Endothelial cell of umbilical vein (primary cell): ENCODE results near the gene PBX3.

Experiments
- EZH2 ChIP-seq: IDR thresholded peaks from 2 replicates; pipeline ENCODE4 v1.6.1; 2012; ENCODE audit warnings: borderline replicate concordance, low read depth, mild to moderate bottlenecking, moderate library complexity, low read length, inconsistent platforms; ENCODE audit not compliant: severe bottlenecking
- FOS ChIP-seq: IDR thresholded peaks from 2 replicates; pipeline ENCODE4 v1.6.1; 2011; ENCODE audit warnings: mild to moderate bottlenecking, low read length, moderate library complexity, borderline replicate concordance; ENCODE audit not compliant: insufficient read depth
- GATA2 ChIP-seq: IDR thresholded peaks from 2 replicates; pipeline ENCODE4 v1.7.0; 2011; ENCODE audit warnings: low read depth, mild to moderate bottlenecking, moderate library complexity, mixed read lengths, low read length; ENCODE audit not compliant: insufficient read length, insufficient read depth
- JUN ChIP-seq: IDR thresholded peaks from 2 replicates; pipeline ENCODE4 v1.6.1; 2011; ENCODE audit warnings: borderline replicate concordance, low read depth; ENCODE audit not compliant: insufficient read length, insufficient read depth
- MYC ChIP-seq: IDR thresholded peaks from one replicate; pipeline ENCODE4 v1.6.1; 2011; ENCODE audit warnings: mild to moderate bottlenecking, low read depth, low read length
- POLR2A ChIP-seq: IDR thresholded peaks from 2 replicates; pipeline ENCODE4 v1.6.1; 2012; ENCODE audit warnings: low read depth, mild to moderate bottlenecking, control low read depth, low read length
- POLR2AphosphoS5 ChIP-seq: IDR thresholded peaks from 2 replicates; pipeline ENCODE4 v1.6.1; 2012; ENCODE audit warnings: low read depth, mild to moderate bottlenecking, control low read depth, low read length, moderate library complexity; ENCODE audit not compliant: insufficient read depth
- TF ChIP-seq, protein P1 (sequence below), 2 donors: IDR thresholded peaks; 1 replicate in 1 of 2; 2 replicates in 1 of 2; pipeline ENCODE4 v1.5.1; 2011; ENCODE audit warnings: low read length in 2 of 2, mild to moderate bottlenecking in 2 of 2, moderate library complexity in 2 of 2, control low read depth in 1 of 2, inconsistent platforms in 1 of 2, low read depth in 1 of 2; ENCODE audit not compliant: insufficient read depth in 1 of 2; ENCODE audit errors: extremely low read depth in 1 of 2
- TF ChIP-seq, protein P2 (sequence below): IDR thresholded peaks from 2 replicates; pipeline ENCODE4 v1.6.1; 2011; ENCODE audit not compliant: insufficient read depth, insufficient read length

DNA sequence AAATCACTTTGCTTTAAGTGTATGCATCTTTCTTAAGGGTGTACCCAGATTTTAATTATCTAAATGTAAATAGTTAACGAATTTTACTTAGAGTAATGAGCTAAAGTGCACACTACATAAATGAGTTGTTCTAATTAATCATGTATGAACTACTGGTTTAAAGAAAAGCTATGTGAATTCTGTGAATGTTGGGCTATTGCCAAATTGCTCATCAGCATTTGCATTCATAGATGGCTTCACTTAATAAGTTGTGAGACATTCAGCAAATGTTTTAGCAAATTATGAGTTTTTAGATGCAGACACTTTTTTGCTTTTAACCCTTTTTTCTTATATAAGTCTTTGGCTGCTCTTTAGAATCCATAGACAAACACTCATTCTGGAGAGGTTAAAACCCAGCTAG lies 175.7 kb downstream of the PBX3 start:
- TF ChIP-seq EZH2 (no peak), POLR2A (no peak), FOS (no peak), POLR2AphosphoS5 (no peak), JUN (no peak), GATA2 (no peak), MYC (no peak)
- TF ChIP-seq, protein P1, sequence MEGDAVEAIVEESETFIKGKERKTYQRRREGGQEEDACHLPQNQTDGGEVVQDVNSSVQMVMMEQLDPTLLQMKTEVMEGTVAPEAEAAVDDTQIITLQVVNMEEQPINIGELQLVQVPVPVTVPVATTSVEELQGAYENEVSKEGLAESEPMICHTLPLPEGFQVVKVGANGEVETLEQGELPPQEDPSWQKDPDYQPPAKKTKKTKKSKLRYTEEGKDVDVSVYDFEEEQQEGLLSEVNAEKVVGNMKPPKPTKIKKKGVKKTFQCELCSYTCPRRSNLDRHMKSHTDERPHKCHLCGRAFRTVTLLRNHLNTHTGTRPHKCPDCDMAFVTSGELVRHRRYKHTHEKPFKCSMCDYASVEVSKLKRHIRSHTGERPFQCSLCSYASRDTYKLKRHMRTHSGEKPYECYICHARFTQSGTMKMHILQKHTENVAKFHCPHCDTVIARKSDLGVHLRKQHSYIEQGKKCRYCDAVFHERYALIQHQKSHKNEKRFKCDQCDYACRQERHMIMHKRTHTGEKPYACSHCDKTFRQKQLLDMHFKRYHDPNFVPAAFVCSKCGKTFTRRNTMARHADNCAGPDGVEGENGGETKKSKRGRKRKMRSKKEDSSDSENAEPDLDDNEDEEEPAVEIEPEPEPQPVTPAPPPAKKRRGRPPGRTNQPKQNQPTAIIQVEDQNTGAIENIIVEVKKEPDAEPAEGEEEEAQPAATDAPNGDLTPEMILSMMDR (IDR thresholded peaks at IDR 0.05; ENCODE audit: extremely low read depth in 1 of 2, insufficient read depth in 1 of 2, low read depth in 1 of 2, low read length in 2 of 2): no peak
- TF ChIP-seq, protein P2, sequence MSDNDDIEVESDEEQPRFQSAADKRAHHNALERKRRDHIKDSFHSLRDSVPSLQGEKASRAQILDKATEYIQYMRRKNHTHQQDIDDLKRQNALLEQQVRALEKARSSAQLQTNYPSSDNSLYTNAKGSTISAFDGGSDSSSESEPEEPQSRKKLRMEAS: no peak
